ENCODE measurements around the gene GPR161.

Gene GPR161

GRCh38 chr1:168042362-168042761 lies 94.4 kb downstream of the GPR161 start:
- no peak for DNase-seq (ENCODE audit: low read depth)

DNA sequence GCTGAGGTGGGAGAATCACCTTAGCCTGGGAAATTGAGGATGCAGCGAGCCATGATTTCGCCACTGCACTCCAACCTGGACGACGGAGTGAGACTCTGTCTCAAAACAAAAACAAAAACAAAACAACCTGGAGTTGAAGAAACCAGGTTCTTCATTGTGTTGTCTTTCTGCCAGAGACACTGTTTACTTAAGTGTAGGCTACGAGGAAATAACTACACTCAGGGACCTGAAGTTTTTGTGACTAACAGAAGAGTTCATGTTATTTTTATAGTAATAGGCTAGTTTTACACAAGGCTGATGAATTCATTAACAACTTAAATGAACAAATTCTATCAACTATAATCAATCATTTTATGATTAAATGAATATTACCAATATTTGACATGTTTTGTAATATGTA lies 101.4 kb downstream of the GPR161 start:
- no peak for DNase-seq (ENCODE audit: low read depth)

DNA sequence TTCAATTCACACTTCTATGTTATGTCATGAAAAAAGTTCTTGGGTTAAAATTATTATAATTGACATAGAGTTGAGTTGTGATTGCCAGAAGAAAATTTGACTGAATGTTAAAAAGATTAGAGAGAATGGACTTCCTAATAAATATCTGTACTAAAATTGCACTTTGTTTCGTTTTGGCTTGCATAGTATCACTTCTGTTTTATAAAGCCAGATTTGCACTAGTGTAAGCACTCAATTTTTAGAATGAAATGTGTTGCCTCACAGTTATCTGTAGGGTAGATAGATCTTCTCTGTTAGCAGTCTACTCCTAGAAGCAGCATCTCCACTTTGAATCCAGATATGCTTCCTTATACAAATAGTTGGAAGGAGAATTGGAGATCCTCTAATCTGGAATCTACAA lies 104.7 kb downstream of the GPR161 start:
- DNase-seq (ENCODE audit: low read depth) = no peak

- DNase-seq (ENCODE audit: low read depth) = no peak
These were observed 105.1 kb downstream of the GPR161 start for GRCh38 chr1:168031627-168032026.

DNA sequence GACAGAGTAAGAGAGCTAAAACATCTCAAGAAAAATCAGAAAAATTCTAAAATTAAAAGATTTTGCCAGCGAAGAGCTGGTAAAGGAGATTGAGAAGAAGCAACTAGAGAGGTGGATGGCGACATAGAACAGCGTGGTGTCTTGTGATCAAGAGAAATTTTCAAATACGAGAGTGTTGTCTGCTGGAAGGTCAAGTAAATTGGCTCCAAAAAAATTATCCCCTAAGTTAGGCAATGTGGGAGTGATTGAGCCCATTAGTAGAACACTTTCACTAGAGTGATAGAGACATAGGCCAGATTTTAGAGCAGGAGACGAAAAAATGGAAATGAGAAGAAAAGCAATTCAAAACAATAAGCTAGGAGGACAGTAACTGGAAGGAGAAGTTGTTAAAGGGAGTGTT lies 105.5 kb downstream of the GPR161 start:
- no peak for DNase-seq (ENCODE audit: low read depth)
